ENCODE results near the gene DUOX2. TPM values are rescaled to one million over a fixed set of nuclear protein-coding genes. Genes with fewer than 3 reads are reported as not detected.

The DUOX2 gene
- 1 to 10 TPM in 1 of 12 donors, under 1 TPM in 4, not detected in 7; 0.03 to 2.2 (median 0.50) TPM for polyA plus RNA-seq (ENCODE audit: insufficient read length in 12 of 12)
- long read RNA-seq, donor 1, result 0 reads
- long read RNA-seq, donor 2, result 0 reads
- long read RNA-seq, donor 3, result 0 reads
- long read RNA-seq, donor 4, result 0 reads
- long read RNA-seq, donor 5, result 0 reads
- long read RNA-seq, donor 6, result 0 reads
- long read RNA-seq, donor 7, result 0 reads
- long read RNA-seq, donor 8, result 0 reads
- long read RNA-seq, donor 9, result 0 reads
- long read RNA-seq, donor 10, result 0 reads
- long read RNA-seq, donor 11, result 0 reads

- no peak for DNase-seq
These were observed at the start of gene DUOX2, which contains the start of gene DUOXA2 for GRCh38 chr15:45114076-45114750. TSS of gene DUOX2 (minus strand) at chr15:45114172. CDS start at chr15:45113411, 761 bp downstream. TSS of gene DUOXA2 (plus strand) at chr15:45114326. CDS start at chr15:45114606, 280 bp downstream.

- no peak for DNase-seq
These were observed 49.5 kb upstream of the DUOX2 start for GRCh38 chr15:45163508-45163856.

- DNase-seq, result peak; percentile 75
These were observed 49.0 kb upstream of the DUOX2 start for GRCh38 chr15:45162771-45163507.

GRCh38 chr15:45161666-45162065 is 47.7 kb upstream of the DUOX2 start:
- DNase-seq, result no peak

GRCh38 chr15:45157974-45158373 is 44.0 kb upstream of the DUOX2 start:
- DNase-seq, result no peak

GRCh38 chr15:45156744-45157455 is 42.9 kb upstream of the DUOX2 start:
- DNase-seq, result no peak

- DNase-seq, result no peak
These were observed 41.8 kb upstream of the DUOX2 start for GRCh38 chr15:45155739-45156138.

- no peak for DNase-seq
These were observed 38.2 kb upstream of the DUOX2 start for GRCh38 chr15:45151998-45152828.

- DNase-seq, result no peak
These were observed 37.0 kb upstream of the DUOX2 start for GRCh38 chr15:45150997-45151396.

- DNase-seq, result no peak
These were observed 36.5 kb upstream of the DUOX2 start for GRCh38 chr15:45150481-45150880.

GRCh38 chr15:45149060-45149459 is 35.1 kb upstream of the DUOX2 start:
- DNase-seq, result no peak

GRCh38 chr15:45148076-45149059 is 34.4 kb upstream of the DUOX2 start:
- DNase-seq, result no peak

GRCh38 chr15:45147606-45148005 is 33.6 kb upstream of the DUOX2 start:
- no peak for DNase-seq

- DNase-seq, result no peak
These were observed 32.4 kb upstream of the DUOX2 start for GRCh38 chr15:45146405-45146804.

- no peak for DNase-seq
These were observed 30.8 kb upstream of the DUOX2 start for GRCh38 chr15:45144775-45145174.

- DNase-seq, result no peak
These were observed 30.0 kb upstream of the DUOX2 start for GRCh38 chr15:45143946-45144345.

GRCh38 chr15:45143056-45143455 is 29.1 kb upstream of the DUOX2 start:
- DNase-seq, result no peak

- no peak for DNase-seq
These were observed 27.4 kb upstream of the DUOX2 start for GRCh38 chr15:45141386-45141785.

GRCh38 chr15:45140557-45141250 is 26.7 kb upstream of the DUOX2 start:
- no peak for DNase-seq

All from muscle of arm (tissue), 14 donors.